Keratinocyte (primary cell): ENCODE data around the gene SLC32A1.

ENCODE experiments used
- CTCF ChIP-seq, 3 experiments: IDR thresholded peaks in 1 of 3; conservative IDR thresholded peaks in 1 of 3; optimal IDR thresholded peaks in 1 of 3; 2 replicates in 2 of 3; 3 replicates in 1 of 3; pipeline versions ENCODE3 to v1.5.1; 2011; ENCODE audit warnings: low read length in 3 of 3, mild to moderate bottlenecking in 3 of 3, moderate library complexity in 2 of 3, control low read depth in 1 of 3, inconsistent platforms in 1 of 3; ENCODE audit not compliant: insufficient read depth in 2 of 3; ENCODE audit errors: extremely low read depth in 1 of 3
- EZH2 ChIP-seq: IDR thresholded peaks from one replicate; pipeline ENCODE4 v1.6.1; 2012; ENCODE audit warnings: inconsistent platforms, mild to moderate bottlenecking, low read length, moderate library complexity

DNA sequence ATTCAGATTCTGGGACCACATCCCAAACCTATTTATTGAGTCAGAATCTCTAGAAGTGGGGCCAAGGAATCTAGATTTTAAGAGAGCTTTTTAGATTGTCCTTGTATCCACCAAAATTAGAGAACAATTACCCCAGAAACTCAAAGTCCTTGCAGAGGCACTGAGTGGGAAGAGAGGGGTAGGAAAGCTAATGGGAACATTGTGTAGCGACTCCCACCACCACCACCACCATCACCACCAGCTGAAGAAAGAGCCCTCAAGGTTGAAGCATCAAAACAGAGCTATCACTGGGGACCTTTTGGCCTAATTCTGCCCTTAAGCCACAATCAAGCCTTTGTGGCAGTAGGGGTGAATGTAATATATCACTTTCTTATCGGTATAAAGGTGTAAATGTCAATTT is 39.0 kb upstream of the SLC32A1 start:
- no peak for TF ChIP-seq CTCF (optimal IDR thresholded peaks at IDR 0.05 in 1 of 3, IDR thresholded peaks at IDR 0.05 in 1 of 3, conservative IDR thresholded peaks at IDR 0.05 in 1 of 3; ENCODE audit: extremely low read depth in 1 of 3, insufficient read depth in 2 of 3, low read length in 3 of 3)
- no peak for TF ChIP-seq EZH2
